HL-60/S4 treated with phorbol 12-myristate 13-acetate at 8.2 ng/mL for 4 days and 3 days (cell line): ENCODE results near the gene TMCC2.

Experiments
- in situ Hi-C: fragments of 300-500 bp; cut with MboI; formaldehyde crosslinking; loops from 2 replicates; pipeline ENCODE4 v1.15.0; 2022; ENCODE audit warnings: low sequenced_read_pairs

The TMCC2 gene

DNA sequence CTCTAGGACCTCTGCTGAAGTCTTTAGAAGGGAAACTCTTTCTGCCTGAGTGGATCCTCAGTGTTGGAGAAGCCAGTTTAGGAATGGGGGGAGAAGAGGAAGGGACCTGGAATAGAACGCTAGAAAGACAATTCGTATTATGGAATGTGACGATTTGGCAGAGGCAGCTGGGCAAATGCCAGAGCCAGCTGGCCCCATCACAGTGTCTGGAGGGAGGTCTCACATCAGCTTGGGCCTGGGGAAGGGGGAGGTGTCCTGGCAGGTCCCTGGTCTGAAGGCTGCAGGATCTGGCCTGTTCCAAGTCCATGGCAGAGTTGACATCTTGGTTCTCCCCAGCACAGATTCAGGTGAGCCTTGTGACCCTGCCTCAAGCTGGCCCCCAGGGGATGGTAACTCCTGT is 11.3 kb downstream of the TMCC2 start:
- in situ Hi-C loops, result no loop called here

DNA sequence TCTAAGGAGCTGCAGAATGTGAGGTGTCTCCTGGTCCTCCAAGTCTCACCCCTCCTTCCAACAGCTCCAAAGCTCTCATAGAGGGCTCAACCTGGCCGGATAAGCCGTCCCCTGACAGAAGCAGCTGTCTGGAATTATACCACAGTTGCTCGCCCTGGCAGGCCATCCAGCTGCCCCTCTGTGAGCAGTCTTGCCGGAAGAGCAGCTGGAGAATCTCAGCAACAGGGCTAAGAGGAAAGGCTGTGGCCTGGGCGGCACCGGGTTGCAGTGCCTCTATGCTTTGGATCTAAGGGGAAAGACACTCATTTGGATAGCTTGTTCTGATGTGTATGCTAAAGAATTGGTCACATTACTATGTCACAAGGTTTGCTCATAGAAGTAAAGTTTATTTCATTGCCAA is 12.4 kb downstream of the TMCC2 start:
- in situ Hi-C loops, result no loop called here

GRCh38 chr1:205240569-205240968 is 12.8 kb downstream of the TMCC2 start:
- in situ Hi-C loops, result no loop called here

DNA sequence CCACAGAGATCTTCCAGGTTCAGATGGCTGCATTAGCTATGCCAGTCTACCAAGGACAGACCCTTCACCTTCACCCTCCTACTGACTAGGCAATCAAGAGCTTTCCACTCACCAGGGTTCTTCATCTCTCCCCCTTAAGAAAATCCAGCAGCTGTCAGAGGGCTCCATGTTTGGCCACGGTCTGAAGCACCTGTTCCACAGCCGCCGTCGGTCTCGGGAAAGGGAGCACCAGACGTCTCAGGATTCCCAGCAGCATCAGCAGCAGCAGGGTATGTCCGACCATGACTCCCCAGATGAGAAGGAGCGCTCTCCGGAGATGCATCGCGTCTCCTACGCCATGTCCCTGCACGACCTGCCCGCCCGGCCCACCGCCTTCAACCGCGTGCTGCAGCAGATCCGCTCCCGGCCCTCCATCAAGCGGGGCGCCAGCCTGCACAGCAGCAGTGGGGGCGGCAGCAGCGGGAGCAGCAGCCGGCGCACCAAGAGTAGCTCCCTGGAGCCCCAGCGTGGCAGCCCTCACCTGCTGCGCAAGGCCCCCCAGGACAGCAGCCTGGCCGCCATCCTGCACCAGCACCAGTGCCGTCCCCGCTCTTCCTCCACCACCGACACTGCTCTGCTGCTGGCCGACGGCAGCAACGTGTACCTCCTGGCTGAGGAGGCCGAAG is 13.8 kb downstream of the TMCC2 start:
- in situ Hi-C loops, result no loop called here

- in situ Hi-C loops, result no loop called here
Observed at GRCh38 chr1:205243350-205244191, 15.8 kb downstream of the TMCC2 start.

DNA sequence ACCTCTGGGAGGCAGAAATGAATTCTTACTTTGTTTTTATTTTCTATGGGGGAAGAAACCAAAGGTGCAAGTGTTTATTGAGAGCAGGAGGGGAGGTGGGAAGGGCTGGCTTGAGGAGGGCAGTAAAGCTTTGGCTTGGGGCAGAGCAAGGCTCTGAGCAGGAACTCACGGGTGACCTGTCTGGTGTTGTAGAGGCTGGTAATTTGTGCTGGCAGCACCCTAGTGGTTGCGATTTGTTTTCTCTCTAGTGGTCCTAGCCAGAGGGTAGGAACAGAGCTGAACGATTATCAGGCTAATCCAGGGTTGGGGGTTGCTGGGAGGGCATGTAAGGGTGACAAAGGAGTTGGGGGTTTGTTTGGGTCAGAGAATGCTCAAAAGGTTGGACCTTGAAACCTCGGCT is 16.6 kb downstream of the TMCC2 start:
- in situ Hi-C loops, result no loop called here

DNA sequence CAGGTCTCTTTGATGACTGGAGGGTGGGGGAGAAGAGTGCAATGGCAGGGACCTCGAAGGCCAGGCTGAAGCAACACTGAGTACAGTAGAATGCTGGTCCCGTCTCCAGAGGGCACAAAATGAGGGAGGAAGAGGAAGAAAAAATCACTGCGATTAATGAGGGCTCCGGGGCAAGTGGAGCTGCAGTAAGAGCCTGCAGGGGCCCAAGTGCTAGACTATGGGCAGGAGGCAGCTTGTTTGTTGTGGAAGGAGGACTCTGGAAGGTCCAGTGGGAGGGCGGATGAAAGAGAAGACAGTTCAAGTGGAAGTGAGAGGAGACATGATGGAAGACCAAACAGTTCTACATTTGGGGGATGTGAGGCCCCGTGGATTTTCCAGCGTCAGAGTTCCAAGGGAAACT is 17.4 kb downstream of the TMCC2 start:
- in situ Hi-C loops, result no loop called here

DNA sequence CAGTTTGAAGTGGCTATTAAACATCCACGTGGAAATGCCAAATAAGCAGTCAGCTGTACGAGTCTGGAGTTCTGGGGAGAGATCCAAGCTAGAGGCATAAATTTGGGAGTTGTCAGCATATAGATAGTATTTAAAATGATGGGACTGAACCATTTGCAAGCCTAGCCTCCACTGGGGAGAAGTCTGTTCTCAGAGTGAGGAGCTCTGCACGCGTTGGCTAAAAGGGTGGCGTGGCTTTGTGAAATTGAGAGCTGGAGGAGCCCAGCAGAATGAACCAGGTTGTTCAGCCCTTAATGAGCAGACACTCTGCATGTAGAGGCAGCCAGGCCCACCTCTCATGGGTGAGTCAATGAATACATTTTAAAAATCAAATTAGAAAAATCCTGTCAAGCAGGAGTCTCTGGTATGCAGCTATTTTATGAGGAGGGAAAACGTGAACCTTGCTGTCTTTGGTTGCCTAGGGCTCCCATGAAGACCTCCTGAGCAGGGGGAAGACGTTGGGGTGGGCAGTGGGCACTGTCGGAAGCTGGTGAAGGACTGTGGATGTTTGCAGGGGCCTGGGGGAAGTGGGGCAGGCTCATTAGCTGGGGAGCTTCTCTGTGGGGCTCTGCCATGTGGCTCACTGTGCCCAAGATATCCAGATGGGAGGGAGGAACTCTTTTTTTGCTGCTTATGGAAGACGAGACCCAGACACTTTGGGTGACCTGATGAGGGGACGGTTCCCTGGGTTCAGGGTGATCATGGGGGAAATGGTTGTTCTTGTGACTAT is 18.8 kb downstream of the TMCC2 start:
- in situ Hi-C loops, result no loop called here

DNA sequence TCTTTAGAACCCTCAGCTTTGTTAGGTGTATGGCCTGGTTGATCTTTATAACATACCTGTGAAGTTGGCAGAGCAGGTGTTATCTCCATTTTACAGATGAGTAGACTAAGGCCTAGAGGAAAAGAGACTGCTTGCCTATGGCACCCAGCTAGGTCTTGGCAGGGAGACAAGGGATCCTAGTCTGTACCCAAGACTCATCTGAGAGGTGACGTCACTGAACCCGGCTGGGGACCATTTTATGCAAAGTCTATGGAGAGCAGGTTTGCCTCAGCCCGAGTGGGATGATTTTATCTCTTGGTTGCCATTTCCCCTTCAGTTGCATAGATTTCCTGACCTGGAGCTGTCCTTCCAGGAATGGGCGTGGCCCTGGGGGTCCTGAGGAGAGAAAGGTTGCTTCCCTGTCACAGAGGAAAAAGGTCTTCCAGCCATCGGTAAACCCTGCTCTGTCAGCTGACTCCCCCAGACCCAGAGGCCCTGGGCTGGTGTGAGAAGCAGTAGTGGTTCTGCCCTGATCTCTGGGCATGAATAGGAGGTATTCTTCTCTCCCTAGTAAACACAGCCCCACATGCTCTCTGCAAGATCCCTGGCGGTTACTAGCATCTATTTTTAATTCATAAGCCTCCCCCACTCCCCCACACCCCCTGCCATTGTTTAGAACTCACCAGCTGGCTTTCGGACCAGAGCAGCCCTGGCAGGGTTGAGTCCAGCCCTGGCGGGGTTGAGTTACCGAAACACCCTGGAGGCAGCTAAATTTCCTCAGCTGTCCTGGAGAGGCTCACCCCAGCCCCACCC is 19.6 kb downstream of the TMCC2 start:
- in situ Hi-C loops, result no loop called here

DNA sequence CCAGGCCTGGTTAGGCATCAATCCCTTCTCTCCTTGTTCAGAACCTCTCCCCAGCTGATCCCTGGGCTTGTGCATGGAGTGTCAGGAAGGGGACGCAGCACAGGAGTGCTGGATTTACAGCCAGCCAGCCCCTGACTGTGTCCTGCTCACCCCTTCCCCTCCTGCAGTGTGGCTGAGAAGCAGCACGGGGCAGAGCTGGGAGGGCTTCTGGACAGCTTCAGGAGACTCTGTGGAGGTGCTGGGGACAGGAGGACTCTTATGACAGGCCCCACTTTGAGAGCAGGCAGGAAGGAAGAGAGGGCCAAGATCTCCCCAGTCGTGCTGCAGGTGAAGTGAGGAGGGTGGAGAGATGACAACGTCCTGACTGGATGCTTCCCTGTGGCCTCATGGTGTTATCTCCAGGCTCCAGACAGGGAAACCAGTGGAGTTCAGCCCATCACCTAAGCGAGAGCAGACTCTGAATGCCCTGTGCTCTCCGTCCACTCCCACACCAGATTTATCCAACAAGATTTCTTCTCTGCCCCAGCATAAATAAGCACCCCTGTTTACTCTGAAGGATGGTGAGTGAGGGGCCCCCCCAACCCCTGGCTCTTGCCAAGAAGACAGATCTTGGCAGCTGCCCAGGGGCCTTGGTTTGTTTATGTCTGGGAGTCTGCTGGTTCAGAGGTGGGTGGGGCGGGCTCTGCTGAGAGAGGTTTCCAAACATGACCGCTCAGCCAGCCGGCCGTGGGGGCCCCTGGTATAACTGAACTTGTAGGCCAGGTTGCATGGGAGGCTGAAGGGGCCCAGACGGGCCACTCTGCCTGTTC is 21.3 kb downstream of the TMCC2 start:
- in situ Hi-C loops, result no loop called here

DNA sequence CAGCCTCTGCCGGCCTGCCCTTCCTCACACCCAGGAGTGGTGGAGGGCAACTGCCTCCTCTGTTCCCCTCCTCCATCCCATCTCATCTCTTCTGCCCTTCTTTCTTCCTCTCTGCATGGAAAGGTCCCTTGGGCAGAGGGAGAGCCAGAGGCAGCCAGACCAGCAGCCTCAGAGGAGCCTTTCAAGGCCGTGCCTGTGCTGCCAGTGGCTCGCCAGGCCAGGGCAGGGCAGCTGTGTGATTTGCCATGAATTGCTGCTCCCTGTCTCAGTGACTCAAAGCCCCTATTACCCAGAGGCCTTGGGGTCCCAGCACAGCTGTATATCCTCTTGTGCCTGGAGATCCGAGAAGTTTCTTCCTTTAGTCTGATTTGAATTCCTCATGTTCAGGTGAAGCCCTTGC is 21.9 kb downstream of the TMCC2 start:
- in situ Hi-C loops, result loop anchor here (25.0 kb wide), 1 partner anchor 262 kb away; no protein-coding TSS in a partner anchor

DNA sequence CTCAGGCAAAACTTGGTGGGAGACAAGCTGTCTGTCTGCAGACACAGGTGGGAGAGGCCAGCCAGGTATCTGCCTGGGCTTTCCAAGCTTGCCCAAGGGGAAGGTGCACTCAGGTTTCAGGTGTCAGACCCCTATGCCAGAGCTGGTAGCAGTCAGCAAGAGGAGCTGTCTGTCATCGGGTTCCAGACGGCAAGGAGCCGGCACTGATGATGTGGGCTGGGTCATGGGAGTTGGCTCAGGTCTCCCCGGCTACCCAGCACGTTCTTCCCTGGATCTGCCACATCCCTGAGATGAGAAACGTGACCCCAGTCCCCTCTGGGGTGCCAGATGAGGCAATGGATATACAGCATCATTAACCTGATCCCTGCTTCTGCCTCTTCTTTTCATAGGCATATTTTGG is 23.0 kb downstream of the TMCC2 start:
- in situ Hi-C loops, result loop anchor here (25.0 kb wide), 1 partner anchor 263 kb away; no protein-coding TSS in a partner anchor

GRCh38 chr1:205251576-205251975 is 23.8 kb downstream of the TMCC2 start:
- in situ Hi-C loops, result loop anchor here (25.0 kb wide), 1 partner anchor 264 kb away; no protein-coding TSS in a partner anchor

GRCh38 chr1:205255941-205256780 is 28.4 kb downstream of the TMCC2 start:
- in situ Hi-C loops, result loop anchor here (25.0 kb wide), 1 partner anchor 269 kb away; no protein-coding TSS in a partner anchor

GRCh38 chr1:205256951-205257625 is 29.3 kb downstream of the TMCC2 start:
- in situ Hi-C loops, result loop anchor here (25.0 kb wide), 1 partner anchor 270 kb away; no protein-coding TSS in a partner anchor

GRCh38 chr1:205257735-205258134 is 30.0 kb downstream of the TMCC2 start:
- in situ Hi-C loops, result loop anchor here (25.0 kb wide), 1 partner anchor 270 kb away; no protein-coding TSS in a partner anchor

DNA sequence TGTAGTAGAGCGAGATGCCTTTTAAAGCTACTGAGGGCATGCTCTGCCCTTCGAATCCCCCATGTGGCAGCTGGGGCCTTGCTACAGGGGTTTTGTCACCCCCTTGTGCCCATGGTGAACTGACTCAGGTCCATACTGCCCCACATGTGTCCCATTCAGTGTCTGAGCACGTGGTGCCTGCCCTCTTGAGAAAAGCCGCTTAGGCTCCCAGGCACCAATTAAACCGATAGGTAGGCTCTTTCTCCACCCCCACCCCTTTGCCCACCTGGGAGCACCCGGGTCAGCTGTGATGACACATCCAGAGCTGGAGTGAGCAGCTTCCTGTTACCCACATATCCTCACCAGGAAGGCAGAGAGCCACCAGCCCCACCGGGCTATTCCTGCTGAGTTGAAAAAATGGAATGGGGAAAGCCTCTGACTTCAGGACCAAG is 30.5 kb downstream of the TMCC2 start:
- in situ Hi-C loops, result loop anchor here (25.0 kb wide), 1 partner anchor 271 kb away; no protein-coding TSS in a partner anchor

GRCh38 chr1:205258719-205259118 is 31.0 kb downstream of the TMCC2 start:
- in situ Hi-C loops, result loop anchor here (25.0 kb wide), 1 partner anchor 271 kb away; no protein-coding TSS in a partner anchor
